Stimulated activated CD8-positive, alpha-beta memory T cell treated with anti-CD3 and anti-CD28 coated beads, Interleukin-15, amount 100 ng/mL, for 1 hour (primary cell): ENCODE data around the gene SKI.
A peak's percentile ranks its signal among the peaks of the same experiment; 100 is the strongest.

Experiments
- DNase-seq: peaks from one replicate; pipeline ENCODE4 v3.0.0-alpha.2; 2020; ENCODE audit warnings: low read depth

Gene SKI

GRCh38 chr1:2209400-2210083 is 18.6 kb upstream of the SKI start:
- no peak for DNase-seq

GRCh38 chr1:2210084-2210653 is 17.9 kb upstream of the SKI start:
- no peak for DNase-seq

- no peak for DNase-seq
These were observed 17.3 kb upstream of the SKI start for GRCh38 chr1:2210786-2211185.

GRCh38 chr1:2212274-2212531 is 15.9 kb upstream of the SKI start:
- DNase-seq, result no peak

- no peak for DNase-seq
These were observed 15.3 kb upstream of the SKI start for GRCh38 chr1:2212532-2213491.

- no peak for DNase-seq
These were observed 14.3 kb upstream of the SKI start for GRCh38 chr1:2213576-2214505.

- DNase-seq, result no peak
These were observed 13.4 kb upstream of the SKI start for GRCh38 chr1:2214541-2215241.

- no peak for DNase-seq
These were observed 12.8 kb upstream of the SKI start for GRCh38 chr1:2215329-2215728.

GRCh38 chr1:2215909-2216766 is 12.0 kb upstream of the SKI start:
- no peak for DNase-seq

- DNase-seq, result no peak
These were observed 11.4 kb upstream of the SKI start for GRCh38 chr1:2216767-2217058.

GRCh38 chr1:2221271-2221670 is 6.8 kb upstream of the SKI start:
- no peak for DNase-seq

- DNase-seq, result no peak
These were observed 3.9 kb upstream of the SKI start for GRCh38 chr1:2224170-2224584.

- no peak for DNase-seq
These were observed 3.3 kb upstream of the SKI start for GRCh38 chr1:2224631-2225428.

- no peak for DNase-seq
These were observed 1.4 kb upstream of the SKI start for GRCh38 chr1:2226525-2227345.

- peak; percentile 83 for DNase-seq
These were observed 568 bp upstream of the SKI start for GRCh38 chr1:2227346-2228156.

GRCh38 chr1:2228694-2229036 is 546 bp downstream of the SKI start:
- DNase-seq, result no peak

GRCh38 chr1:2229037-2229864 is 1.1 kb downstream of the SKI start:
- DNase-seq, result no peak
